HCT116 (cell line): Measurements from ENCODE around the gene LIMD2. TPM values are rescaled to one million over a fixed set of nuclear protein-coding genes. Genes with fewer than 3 reads are reported as not detected.

Experiments
- ATAC-seq: fragments of 200-7000 bp; cut with Tn5 transposase; 2 replicates; pipeline ENCODE4 v1.9.1; 2020; ENCODE audit warnings: mild to moderate bottlenecking, moderate library complexity
- BruUV-seq: library from RNA; stranded (reverse); fragments of 400-500 nt; replicated peaks from 2 replicates; lab custom pipeline; 2021; lab: Mats Ljungman, UMichigan
- CTCF ChIA-PET: fragments of 300-600 bp; sonication (Branson Sonifier 250); formaldehyde crosslinking; loops from one replicate; lab custom pipeline; 2021; ENCODE audit warnings: antibody characterized with exemption; lab: Charles Lee
- POLR2A ChIA-PET: fragments of 300-600, 350-600 bp; sonication (Branson Sonifier 250); formaldehyde crosslinking; loops from one replicate; lab custom pipeline; 2021; ENCODE audit warnings: antibody characterized with exemption; lab: Charles Lee
- RAD21 ChIA-PET, 2 experiments: fragments of 300-600 bp; sonication (Branson Sonifier 250); formaldehyde crosslinking; loops; one replicate each; lab custom pipeline; 2023; ENCODE audit warnings: low total read pairs in 2 of 2; ENCODE audit not compliant: uncharacterized antibody in 2 of 2, unreplicated experiment in 2 of 2, low non-redundant PET in 1 of 2; lab: Charles Lee
- DNase-seq: peaks from one replicate; pipeline ENCODE4 v3.0.0-alpha.2; 2010; ENCODE audit warnings: low read depth, low spot score
- H2AFZ ChIP-seq: fragments of 200-600 bp; shearing (Covaris generic), sonication (generic); 2 replicates; pipeline ENCODE4 v1.6.1; 2017; ENCODE audit warnings: low read depth, mixed run types, mixed read lengths, antibody characterized with exemption, low read length; ENCODE audit not compliant: poor library complexity, severe bottlenecking
- H3K27ac ChIP-seq: 2 replicates; pipeline ENCODE4 v1.5.1; 2012; ENCODE audit warnings: low read depth, low read length
- H3K27me3 ChIP-seq: fragments of 200-600 bp; sonication (generic); 2 replicates; pipeline ENCODE4 v1.6.1; 2016; ENCODE audit warnings: mixed run types, low read length, mixed read lengths; ENCODE audit not compliant: insufficient read depth
- H3K36me3 ChIP-seq, 2 experiments: fragments of 200-500 bp in 1 of 2; fragments of 200-600 bp in 1 of 2; sonication (Bioruptor generic) in 1 of 2; sonication (generic) in 1 of 2; 2 replicates each; pipeline versions ENCODE4 v1.5.1 to v1.6.1; 2014 to 2016; ENCODE audit warnings: low read length in 2 of 2, inconsistent platforms in 1 of 2, mixed read lengths in 1 of 2, mixed run types in 1 of 2; ENCODE audit not compliant: insufficient read depth in 2 of 2, control insufficient read depth in 1 of 2
- H3K4me1 ChIP-seq, 2 experiments: fragments of 200-600 bp in 1 of 2; sonication (generic) in 1 of 2; 2 replicates each; pipeline versions ENCODE4 v1.5.1 to v1.6.1; 2012 to 2017; ENCODE audit warnings: low read length in 2 of 2, inconsistent platforms in 1 of 2, mild to moderate bottlenecking in 1 of 2, mixed read lengths in 1 of 2, mixed run types in 1 of 2, moderate library complexity in 1 of 2; ENCODE audit not compliant: insufficient read depth in 2 of 2, control insufficient read depth in 1 of 2
- H3K4me2 ChIP-seq: fragments of 200-600 bp; sonication (generic); 2 replicates; pipeline ENCODE4 v1.6.1; 2017; ENCODE audit warnings: mixed run types, low read length, mixed read lengths
- H3K4me3 ChIP-seq, 2 experiments: fragments of 200-600 bp in 1 of 2; sonication (generic) in 1 of 2; replicated peaks in 1 of 2; 2 replicates each; pipeline ENCODE4 v1.5.1; 2011 to 2016; ENCODE audit warnings: low read length in 2 of 2, control low read depth in 1 of 2, low read depth in 1 of 2, mild to moderate bottlenecking in 1 of 2, mixed read lengths in 1 of 2, mixed run types in 1 of 2
- H3K79me2 ChIP-seq: fragments of 200-600 bp; sonication (generic); 2 replicates; pipeline ENCODE4 v1.6.1; 2017; ENCODE audit warnings: mild to moderate bottlenecking, mixed run types, low read length, moderate library complexity, mixed read lengths; ENCODE audit not compliant: insufficient read depth
- H3K9ac ChIP-seq: fragments of 200-600 bp; sonication (generic); 2 replicates; pipeline ENCODE4 v1.6.1; 2016; ENCODE audit warnings: low read length, mixed read lengths
- H3K9me2 ChIP-seq: fragments of 200-600 bp; sonication (generic), shearing (Covaris generic); 2 replicates; pipeline ENCODE4 v1.6.1; 2017; ENCODE audit warnings: mixed run types, mild to moderate bottlenecking, moderate library complexity; ENCODE audit not compliant: insufficient read depth
- H3K9me3 ChIP-seq, 2 experiments: fragments of 200-500 bp in 1 of 2; fragments of 200-600 bp in 1 of 2; sonication (Bioruptor generic) in 1 of 2; sonication (generic) in 1 of 2; 2 replicates each; pipeline ENCODE4 v1.6.1; 2014 to 2017; ENCODE audit warnings: low read length in 2 of 2, mixed read lengths in 2 of 2, inconsistent platforms in 1 of 2, low read depth in 1 of 2, mild to moderate bottlenecking in 1 of 2, mixed run types in 1 of 2, moderate library complexity in 1 of 2; ENCODE audit not compliant: control insufficient read depth in 1 of 2, insufficient read depth in 1 of 2
- H4K20me1 ChIP-seq: fragments of 200-600 bp; sonication (generic), shearing (Covaris generic); 2 replicates; pipeline ENCODE4 v1.6.1; 2017; ENCODE audit warnings: mixed run types, mild to moderate bottlenecking, moderate library complexity; ENCODE audit not compliant: insufficient read depth
- ATF3 ChIP-seq: IDR thresholded peaks from 2 replicates; pipeline ENCODE4 v1.6.1; 2012
- CEBPB ChIP-seq: IDR thresholded peaks from 2 replicates; pipeline ENCODE4 v1.6.1; 2012; ENCODE audit warnings: low read depth
- EGR1 ChIP-seq: IDR thresholded peaks from 2 replicates; pipeline ENCODE4 v1.6.1; 2012; ENCODE audit warnings: low read depth
- ELF1 ChIP-seq: IDR thresholded peaks from 2 replicates; pipeline ENCODE4 v1.6.1; 2012; ENCODE audit warnings: low read depth, borderline replicate concordance
- EZH2phosphoT487 ChIP-seq: fragments of 200-600 bp; IDR thresholded peaks from 2 replicates; pipeline ENCODE4 v1.6.1; 2018; ENCODE audit warnings: antibody characterized with exemption, borderline replicate concordance
- JUND ChIP-seq: IDR thresholded peaks from 2 replicates; pipeline ENCODE4 v1.6.1; 2012
- MAX ChIP-seq: IDR thresholded peaks from 2 replicates; pipeline ENCODE4 v1.6.1; 2012
- POLR2A ChIP-seq: IDR thresholded peaks from 2 replicates; pipeline ENCODE4 v1.7.0; 2011; ENCODE audit warnings: borderline replicate concordance; ENCODE audit not compliant: insufficient read depth, insufficient read length; ENCODE audit errors: extremely low read depth
- POLR2AphosphoS5 ChIP-seq: IDR thresholded peaks from 2 replicates; pipeline ENCODE4 v1.6.1; 2011; ENCODE audit warnings: mild to moderate bottlenecking, low read depth, low read length, moderate library complexity
- REST ChIP-seq: IDR thresholded peaks from 2 replicates; pipeline ENCODE4 v1.6.1; 2012; ENCODE audit warnings: low read depth
- SRF ChIP-seq: IDR thresholded peaks from 2 replicates; pipeline ENCODE4 v1.6.1; 2012; ENCODE audit warnings: low read depth
- YY1 ChIP-seq: IDR thresholded peaks from 2 replicates; pipeline ENCODE4 v1.6.1; 2011; ENCODE audit warnings: low read length, low read depth, moderate library complexity, mild to moderate bottlenecking; ENCODE audit not compliant: insufficient replicate concordance; ENCODE audit errors: extremely low read depth
- ZBTB33 ChIP-seq: IDR thresholded peaks from 2 replicates; pipeline ENCODE4 v1.6.1; 2011; ENCODE audit warnings: mild to moderate bottlenecking, low read length, moderate library complexity; ENCODE audit not compliant: insufficient replicate concordance; ENCODE audit errors: extremely low read depth
- ZFX ChIP-seq: fragments of 450-650 bp; IDR thresholded peaks from 2 replicates; pipeline ENCODE4 v1.6.1; 2017
- intact Hi-C: fragments of 100-400 bp; cut with micrococcal nuclease; formaldehyde crosslinking; loops from 2 replicates; pipeline ENCODE4 v1.10.0; 2022
- total RNA-seq: library from RNA; stranded (reverse); gene quantifications from one replicate; pipeline ENCODE4 v1.2.1, GENCODE V29; 2021; ENCODE audit not compliant: unreplicated experiment

The LIMD2 gene
- total RNA-seq, 1 experiment from 2014 or later = 8.4 TPM

- Histone ChIP-seq H3K9ac (no peak overlapping the region), H3K4me2 (no peak overlapping the region), H3K4me3 (no peak overlapping the region), H3K27ac (no peak overlapping the region), H3K4me1 (peaks cover 5 to 14% of the 10 kb centered on the region in 2 experiments; a peak in 3 of 4 replicates), H4K20me1 (no peaks in the 10 kb centered on the region), H3K9me3 (no peaks in the 10 kb centered on the region), H3K79me2 (no peaks in the 10 kb centered on the region), H2AFZ (no peak overlapping the region), H3K27me3 (no peaks in the 10 kb centered on the region), H3K9me2 (no peaks in the 10 kb centered on the region), H3K36me3 (peaks cover 0 to 2% of the 10 kb centered on the region in 2 experiments; a peak in 1 of 4 replicates)
- intact Hi-C loops = no loop called here
- ChIA-PET RAD21 (no interaction called here), CTCF (interaction anchor here (0.8 kb wide), 1 partner anchor 10 kb away, joined by 3 read pairs; no protein-coding TSS in a partner anchor), POLR2A (no interaction called here)
- no peak for DNase-seq
- TF ChIP-seq POLR2AphosphoS5 (no peak), CEBPB (no peak), YY1 (no peak), ELF1 (no peak), POLR2A (no peak), JUND (no peak), ZFX (no peak), EGR1 (no peak), EZH2phosphoT487 (no peak)
- no TSS peak for BruUV-seq
- no peak for ATAC-seq
These were observed 3.8 kb upstream of the LIMD2 start for GRCh38 chr17:63703556-63704258.

- Histone ChIP-seq H3K9ac (no peak overlapping the region), H3K9me2 (no peaks in the 10 kb centered on the region), H3K27ac (no peak overlapping the region), H3K9me3 (no peaks in the 10 kb centered on the region), H3K4me1 (peaks cover 5 to 19% of the 10 kb centered on the region in 2 experiments), H2AFZ (no peak overlapping the region), H4K20me1 (no peaks in the 10 kb centered on the region), H3K27me3 (no peaks in the 10 kb centered on the region), H3K36me3 (no peaks in the 10 kb centered on the region), H3K4me2 (no peak overlapping the region), H3K4me3 (no peak overlapping the region), H3K79me2 (no peaks in the 10 kb centered on the region)
- CTCF ChIA-PET = interaction anchor here (1.2 kb wide), 1 partner anchor 268 kb away, joined by 3 read pairs; no protein-coding TSS in a partner anchor
- intact Hi-C loops = no loop called here
- RAD21 ChIA-PET = no interaction called here
- ATAC-seq = no peak
- POLR2A ChIA-PET = no interaction called here
- BruUV-seq = TSS peak; percentile 70
- DNase-seq = no peak
- no peak for TF ChIP-seq SRF
- TF ChIP-seq CEBPB = no peak
- no peak for TF ChIP-seq ATF3
- TF ChIP-seq EZH2phosphoT487 = no peak
- TF ChIP-seq JUND = no peak
- no peak for TF ChIP-seq ZBTB33
- no peak for TF ChIP-seq YY1
- no peak for TF ChIP-seq REST
- no peak for TF ChIP-seq MAX
These were observed 3.1 kb upstream of the LIMD2 start for GRCh38 chr17:63703029-63703428.
